ENCODE measurements around the gene NPL. TPM values are rescaled to one million over a fixed set of nuclear protein-coding genes. Genes with fewer than 3 reads are reported as not detected.
A peak's percentile ranks its signal among the peaks of the same experiment; 100 is the strongest.

NPL gene
- polyA plus RNA-seq, 1 of the 3 experiments (the other 2 are of a cell fraction), result 1.5 TPM

DNA sequence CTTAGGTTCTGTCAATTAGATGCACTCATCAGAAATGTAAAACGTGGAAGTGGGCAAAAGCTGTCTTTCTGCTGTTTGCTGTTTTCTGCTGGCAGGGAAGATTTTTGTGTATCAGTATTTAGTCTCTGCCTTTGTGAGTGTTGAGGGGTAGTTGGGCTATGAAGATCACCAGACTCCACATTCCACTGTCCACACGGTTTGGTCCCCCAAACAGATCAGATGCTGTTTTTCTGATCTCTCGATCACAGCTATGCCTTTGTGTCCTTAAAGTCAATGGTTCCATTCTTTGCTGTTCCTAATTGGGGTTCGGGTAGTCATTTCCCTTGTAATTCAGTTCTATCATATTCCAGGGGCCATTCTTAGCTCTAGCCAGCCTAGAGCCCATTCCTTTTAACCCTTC is 27.0 kb upstream of the NPL start:
- Histone ChIP-seq H3K27ac (ENCODE audit: low read depth in 2 of 2, low read length in 1 of 2) (0 out of 4 replicates have a peak overlapping the region, but pooled peaks of 1 of the 2 experiments have one; percentile 22), H3K9me3 (no peaks in the 10 kb centered on the region), H3K9me2 (no peaks in the 10 kb centered on the region), H3K4me2 (no peak overlapping the region), H3K9ac (no peak overlapping the region), H3K4me1 (ENCODE audit: control insufficient read depth in 1 of 2, insufficient read depth in 2 of 2, low read depth in 1 of 2, low read length in 1 of 2) (peaks cover 0 to 26% of the 10 kb centered on the region in 2 experiments; a peak in 2 of 4 replicates), H3K27me3 (ENCODE audit: insufficient read depth) (no peaks in the 10 kb centered on the region), H3F3A (replicated peaks; ENCODE audit: insufficient read depth) (no peaks in the 10 kb centered on the region), H4K20me1 (ENCODE audit: insufficient read depth) (no peaks in the 10 kb centered on the region), H3K36me3 (replicated peaks in 1 of 2; ENCODE audit: control insufficient read depth in 1 of 2, insufficient read depth in 2 of 2, low read length in 1 of 2) (no peaks in the 10 kb centered on the region), H3K79me2 (ENCODE audit: insufficient read depth) (no peaks in the 10 kb centered on the region), H3K4me3 (ENCODE audit: low read depth in 2 of 2, low read length in 1 of 2) (no peak overlapping the region), H2AFZ (ENCODE audit: low read depth) (no peak overlapping the region)
- no peak for TF ChIP-seq MEF2A (IDR thresholded peaks at IDR 0.05; ENCODE audit: borderline replicate concordance, low read depth)
- TF ChIP-seq, protein P1, sequence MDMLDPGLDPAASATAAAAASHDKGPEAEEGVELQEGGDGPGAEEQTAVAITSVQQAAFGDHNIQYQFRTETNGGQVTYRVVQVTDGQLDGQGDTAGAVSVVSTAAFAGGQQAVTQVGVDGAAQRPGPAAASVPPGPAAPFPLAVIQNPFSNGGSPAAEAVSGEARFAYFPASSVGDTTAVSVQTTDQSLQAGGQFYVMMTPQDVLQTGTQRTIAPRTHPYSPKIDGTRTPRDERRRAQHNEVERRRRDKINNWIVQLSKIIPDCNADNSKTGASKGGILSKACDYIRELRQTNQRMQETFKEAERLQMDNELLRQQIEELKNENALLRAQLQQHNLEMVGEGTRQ (IDR thresholded peaks at IDR 0.05; ENCODE audit: borderline replicate concordance, low read depth, low read length), result no peak
- WGBS (ENCODE audit: low lambda C conversion rate), result 56% methylated on average over 4 of the region's 4 CpGs
- DNase-seq, result no peak
- CTCF ChIA-PET, result interaction anchor here (1.2 to 3.5 kb wide), 4 partner anchors 21 to 167 kb away, joined by 3 to 20 read pairs (median 9); no protein-coding TSS in a partner anchor
- POLR2A ChIA-PET, result no interaction called here

DNA sequence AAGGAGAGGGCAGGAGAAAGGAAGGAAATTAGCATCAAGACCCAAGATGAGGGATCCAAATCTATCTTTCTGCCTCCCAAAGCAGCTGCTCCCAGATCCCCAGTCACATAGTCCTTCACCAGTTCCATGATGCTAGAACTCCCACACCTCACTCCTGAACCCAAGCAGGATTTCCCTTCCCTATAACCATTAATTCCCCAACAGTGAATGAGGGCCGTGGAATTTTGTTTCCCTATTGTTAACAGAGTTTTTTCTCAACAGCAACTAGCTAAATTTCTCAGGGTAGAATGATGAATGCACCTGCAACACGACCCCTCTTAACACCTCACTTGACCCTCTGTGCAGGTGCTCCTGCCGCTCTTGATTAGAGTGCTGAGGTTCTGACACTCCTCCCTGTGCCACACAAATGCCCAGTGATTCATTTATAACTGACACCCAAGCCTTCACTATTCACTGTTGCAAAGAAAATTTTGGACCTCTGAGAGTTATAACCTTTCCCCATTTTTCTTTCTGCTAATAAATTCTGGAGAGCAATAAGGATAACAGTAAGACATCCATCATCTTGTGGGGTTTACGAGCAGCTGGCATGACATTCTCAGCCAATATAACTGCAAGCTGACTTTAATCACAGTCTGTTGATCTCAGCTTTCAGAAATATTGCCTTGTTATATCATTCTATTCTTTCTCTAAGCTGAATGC is 25.4 kb upstream of the NPL start:
- Histone ChIP-seq H3K36me3 (replicated peaks in 1 of 2; ENCODE audit: control insufficient read depth in 1 of 2, insufficient read depth in 2 of 2, low read length in 1 of 2) (no peaks in the 10 kb centered on the region), H4K20me1 (ENCODE audit: insufficient read depth) (no peaks in the 10 kb centered on the region), H3K4me3 (ENCODE audit: low read depth in 2 of 2, low read length in 1 of 2) (no peak overlapping the region), H3K9ac (no peak overlapping the region), H3K79me2 (ENCODE audit: insufficient read depth) (no peaks in the 10 kb centered on the region), H3K9me2 (no peaks in the 10 kb centered on the region), H3K27me3 (ENCODE audit: insufficient read depth) (no peaks in the 10 kb centered on the region), H3K9me3 (no peaks in the 10 kb centered on the region), H3K4me2 (no peak overlapping the region), H3K27ac (ENCODE audit: low read depth in 2 of 2, low read length in 1 of 2) (no peak overlapping the region; a peak in 1 of 4 replicates), H2AFZ (ENCODE audit: low read depth) (no peak overlapping the region), H3K4me1 (ENCODE audit: control insufficient read depth in 1 of 2, insufficient read depth in 2 of 2, low read depth in 1 of 2, low read length in 1 of 2) (peaks cover 0 to 26% of the 10 kb centered on the region in 2 experiments; a peak in 2 of 4 replicates), H3F3A (replicated peaks; ENCODE audit: insufficient read depth) (no peaks in the 10 kb centered on the region)
- TF ChIP-seq EZH2phosphoT487 (IDR thresholded peaks at IDR 0.05; ENCODE audit: borderline replicate concordance, low read depth) (no peak), RXRA (IDR thresholded peaks at IDR 0.05; ENCODE audit: borderline replicate concordance, low read depth) (no peak), MXI1 (IDR thresholded peaks at IDR 0.05; ENCODE audit: low read depth, low read length) (no peak), RFX5 (IDR thresholded peaks at IDR 0.05; ENCODE audit: low read length) (no peak), NFIC (IDR thresholded peaks at IDR 0.05; ENCODE audit: borderline replicate concordance) (no peak), SMC3 (IDR thresholded peaks at IDR 0.05; ENCODE audit: low read depth, low read length) (no peak), TAF1 (IDR thresholded peaks at IDR 0.05; ENCODE audit: borderline replicate concordance, low read depth, low read length) (no peak), FOXJ3 (CRISPR knock-in tag; IDR thresholded peaks at IDR 0.05) (no peak), ELF1 (IDR thresholded peaks at IDR 0.05) (no peak), CHD2 (IDR thresholded peaks at IDR 0.05; ENCODE audit: low read length, partially characterized antibody) (no peak), NRF1 (IDR thresholded peaks at IDR 0.05; ENCODE audit: low read depth, low read length) (no peak)
- TF ChIP-seq, protein P2, sequence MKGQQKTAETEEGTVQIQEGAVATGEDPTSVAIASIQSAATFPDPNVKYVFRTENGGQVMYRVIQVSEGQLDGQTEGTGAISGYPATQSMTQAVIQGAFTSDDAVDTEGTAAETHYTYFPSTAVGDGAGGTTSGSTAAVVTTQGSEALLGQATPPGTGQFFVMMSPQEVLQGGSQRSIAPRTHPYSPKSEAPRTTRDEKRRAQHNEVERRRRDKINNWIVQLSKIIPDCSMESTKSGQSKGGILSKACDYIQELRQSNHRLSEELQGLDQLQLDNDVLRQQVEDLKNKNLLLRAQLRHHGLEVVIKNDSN (IDR thresholded peaks at IDR 0.05; ENCODE audit: borderline replicate concordance, low read depth), result no peak
- TF ChIP-seq, protein P3, sequence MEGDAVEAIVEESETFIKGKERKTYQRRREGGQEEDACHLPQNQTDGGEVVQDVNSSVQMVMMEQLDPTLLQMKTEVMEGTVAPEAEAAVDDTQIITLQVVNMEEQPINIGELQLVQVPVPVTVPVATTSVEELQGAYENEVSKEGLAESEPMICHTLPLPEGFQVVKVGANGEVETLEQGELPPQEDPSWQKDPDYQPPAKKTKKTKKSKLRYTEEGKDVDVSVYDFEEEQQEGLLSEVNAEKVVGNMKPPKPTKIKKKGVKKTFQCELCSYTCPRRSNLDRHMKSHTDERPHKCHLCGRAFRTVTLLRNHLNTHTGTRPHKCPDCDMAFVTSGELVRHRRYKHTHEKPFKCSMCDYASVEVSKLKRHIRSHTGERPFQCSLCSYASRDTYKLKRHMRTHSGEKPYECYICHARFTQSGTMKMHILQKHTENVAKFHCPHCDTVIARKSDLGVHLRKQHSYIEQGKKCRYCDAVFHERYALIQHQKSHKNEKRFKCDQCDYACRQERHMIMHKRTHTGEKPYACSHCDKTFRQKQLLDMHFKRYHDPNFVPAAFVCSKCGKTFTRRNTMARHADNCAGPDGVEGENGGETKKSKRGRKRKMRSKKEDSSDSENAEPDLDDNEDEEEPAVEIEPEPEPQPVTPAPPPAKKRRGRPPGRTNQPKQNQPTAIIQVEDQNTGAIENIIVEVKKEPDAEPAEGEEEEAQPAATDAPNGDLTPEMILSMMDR (IDR thresholded peaks at IDR 0.05), result no peak
- CTCF ChIA-PET, result interaction anchor here (0.9 to 6.6 kb wide), 7 partner anchors 19 to 680 kb away, joined by 3 to 52 read pairs (median 5); no protein-coding TSS in a partner anchor
- DNase-seq, result no peak
- 50% methylated on average over 4 of the region's 4 CpGs for WGBS (ENCODE audit: low lambda C conversion rate)
- POLR2A ChIA-PET, result interaction anchor here (1.1 kb wide), 1 partner anchor 10 kb away, joined by 3 read pairs; no protein-coding TSS in a partner anchor
